Stimulated activated memory B cell treated with anti-CD40 and anti-IgM and Interleukin-4, amounts not matched to agents 10 μg/mL and 1 μg/mL and 100 μg/mL, for 72 hours (primary cell): ENCODE data around the gene ERC2.

ENCODE experiments used
- ATAC-seq: fragments of 150-1000 bp; cut with Tn5 transposase; 2 replicates; pipeline ENCODE4 v1.10.0; 2021
- H3K27ac Mint-ChIP-seq: one replicate; pipeline ENCODE4 v1.8.0; 2022; ENCODE audit warnings: mild to moderate bottlenecking, mixed read lengths
- H3K27me3 Mint-ChIP-seq: one replicate; pipeline ENCODE4 v1.8.0; 2022; ENCODE audit warnings: mixed read lengths
- H3K36me3 Mint-ChIP-seq: one replicate; pipeline ENCODE4 v1.8.0; 2022; ENCODE audit warnings: mixed read lengths
- H3K4me1 Mint-ChIP-seq: one replicate; pipeline ENCODE4 v1.8.0; 2022; ENCODE audit warnings: mixed read lengths
- H3K4me3 Mint-ChIP-seq: one replicate; pipeline ENCODE4 v1.8.0; 2022; ENCODE audit warnings: mild to moderate bottlenecking, moderate library complexity, mixed read lengths
- H3K9me3 Mint-ChIP-seq: one replicate; pipeline ENCODE4 v1.8.0; 2022; ENCODE audit warnings: mixed read lengths

ERC2 gene

GRCh38 chr3:56135941-56136340 is 332.3 kb downstream of the ERC2 start:
- no peak overlapping the region for H3K27ac Mint-ChIP-seq
- peaks cover 1% of the 10 kb centered on the region for H3K27me3 Mint-ChIP-seq
- H3K9me3 Mint-ChIP-seq, result peaks cover under 1% of the 10 kb centered on the region
- H3K4me3 Mint-ChIP-seq, result no peak overlapping the region
- no peaks in the 10 kb centered on the region for H3K4me1 Mint-ChIP-seq
- H3K36me3 Mint-ChIP-seq, result no peaks in the 10 kb centered on the region
- no peak for ATAC-seq

DNA sequence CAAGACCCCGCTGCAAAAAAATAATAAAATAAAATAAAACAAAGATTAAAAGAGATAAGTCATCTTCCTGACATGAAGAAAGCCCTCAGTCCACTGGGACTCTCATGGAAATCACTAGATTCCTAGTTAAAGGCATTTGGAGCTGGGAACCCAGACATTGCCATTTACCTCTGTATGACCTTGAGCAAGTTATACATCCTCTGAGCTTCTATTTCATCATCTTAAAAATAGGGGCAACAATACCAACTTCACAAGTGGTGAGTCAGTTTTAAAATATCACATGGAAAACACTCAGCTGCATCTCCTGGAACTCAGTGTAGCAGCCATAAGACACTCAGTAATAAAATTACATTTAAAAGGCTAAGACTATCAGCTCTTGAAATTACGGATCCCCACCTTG is 334.8 kb downstream of the ERC2 start:
- H3K9me3 Mint-ChIP-seq, result no peaks in the 10 kb centered on the region
- no peak for ATAC-seq
- H3K27ac Mint-ChIP-seq, result no peak overlapping the region
- H3K4me1 Mint-ChIP-seq, result no peaks in the 10 kb centered on the region
- H3K27me3 Mint-ChIP-seq, result no peaks in the 10 kb centered on the region
- no peaks in the 10 kb centered on the region for H3K36me3 Mint-ChIP-seq
- no peak overlapping the region for H3K4me3 Mint-ChIP-seq

DNA sequence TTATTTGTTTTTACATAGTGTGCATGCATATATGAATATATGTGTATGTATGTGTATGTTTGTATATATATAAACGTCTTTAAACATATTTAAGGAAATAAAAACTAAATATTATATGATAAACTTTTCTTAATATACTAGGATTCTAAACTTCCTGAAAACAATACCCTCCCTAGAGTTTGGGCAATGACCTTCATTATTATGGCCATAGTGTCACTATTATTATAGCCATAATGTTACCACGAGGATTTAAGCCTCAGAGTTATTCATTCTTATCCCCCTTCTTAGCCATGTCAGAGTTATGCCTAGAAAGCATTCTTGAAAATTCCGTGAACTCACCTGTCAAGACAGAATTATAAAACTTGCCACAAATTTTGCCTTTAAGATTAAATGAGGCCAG is 335.5 kb downstream of the ERC2 start:
- no peaks in the 10 kb centered on the region for H3K27me3 Mint-ChIP-seq
- no peaks in the 10 kb centered on the region for H3K36me3 Mint-ChIP-seq

GRCh38 chr3:56131974-56132590 is 336.2 kb downstream of the ERC2 start:
- Mint-ChIP-seq H3K4me1 (no peaks in the 10 kb centered on the region), H3K27ac (no peak overlapping the region), H3K27me3 (peaks cover 3% of the 10 kb centered on the region), H3K9me3 (no peaks in the 10 kb centered on the region), H3K4me3 (no peak overlapping the region), H3K36me3 (no peaks in the 10 kb centered on the region)
- no peak for ATAC-seq

More for the DNA sequence above, 335.5 kb downstream of the ERC2 start:
- H3K9me3 Mint-ChIP-seq, result no peaks in the 10 kb centered on the region
- H3K27ac Mint-ChIP-seq, result no peak overlapping the region
- ATAC-seq, result no peak
- H3K4me1 Mint-ChIP-seq, result no peaks in the 10 kb centered on the region
- H3K4me3 Mint-ChIP-seq, result no peak overlapping the region

GRCh38 chr3:56130036-56130435 is 338.2 kb downstream of the ERC2 start:
- Mint-ChIP-seq H3K4me1 (no peaks in the 10 kb centered on the region), H3K27me3 (peaks cover 9% of the 10 kb centered on the region), H3K36me3 (no peaks in the 10 kb centered on the region), H3K4me3 (no peak overlapping the region), H3K27ac (no peak overlapping the region), H3K9me3 (peaks cover 4% of the 10 kb centered on the region)
- ATAC-seq, result no peak

GRCh38 chr3:56126632-56127031 is 341.6 kb downstream of the ERC2 start:
- H3K27ac Mint-ChIP-seq, result no peak overlapping the region
- ATAC-seq, result no peak
- H3K27me3 Mint-ChIP-seq, result peaks cover 9% of the 10 kb centered on the region
- no peaks in the 10 kb centered on the region for H3K36me3 Mint-ChIP-seq
- H3K9me3 Mint-ChIP-seq, result peaks cover 4% of the 10 kb centered on the region
- no peaks in the 10 kb centered on the region for H3K4me1 Mint-ChIP-seq
- no peak overlapping the region for H3K4me3 Mint-ChIP-seq

DNA sequence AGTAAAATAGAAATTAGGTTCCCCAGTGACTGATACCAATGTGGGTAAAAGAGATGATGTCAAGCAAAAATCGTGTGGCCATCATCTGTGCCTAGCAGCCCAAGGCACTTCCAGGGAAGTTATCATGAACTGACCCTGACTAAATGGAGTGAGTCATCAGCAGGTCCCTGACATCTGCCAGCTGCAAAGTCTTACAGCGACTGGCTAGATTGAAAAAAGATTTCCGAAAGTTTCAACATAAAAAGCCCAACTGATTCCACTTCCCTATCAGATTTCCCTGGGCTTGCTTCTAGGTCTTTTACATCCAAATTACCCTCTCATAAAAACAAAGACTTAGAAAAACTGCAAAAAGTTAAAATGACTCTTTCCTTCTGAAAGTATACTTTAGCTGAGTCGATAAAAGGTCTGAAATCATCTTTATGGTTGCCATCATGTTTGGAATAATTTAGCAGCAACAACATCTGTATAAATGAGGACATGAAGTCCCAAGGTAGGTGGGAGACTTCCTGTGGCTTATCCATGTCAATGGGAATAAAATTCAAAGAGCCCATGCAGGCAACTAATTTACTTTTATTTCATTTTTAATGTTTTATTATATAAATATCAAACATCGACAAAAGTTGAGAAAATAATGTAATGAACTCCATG is 342.8 kb downstream of the ERC2 start:
- H3K36me3 Mint-ChIP-seq, result no peaks in the 10 kb centered on the region
- no peaks in the 10 kb centered on the region for H3K4me1 Mint-ChIP-seq
- ATAC-seq, result no peak
- peaks cover 9% of the 10 kb centered on the region for H3K27me3 Mint-ChIP-seq
- no peak overlapping the region for H3K4me3 Mint-ChIP-seq
- no peak overlapping the region for H3K27ac Mint-ChIP-seq
- H3K9me3 Mint-ChIP-seq, result peaks cover 4% of the 10 kb centered on the region

DNA sequence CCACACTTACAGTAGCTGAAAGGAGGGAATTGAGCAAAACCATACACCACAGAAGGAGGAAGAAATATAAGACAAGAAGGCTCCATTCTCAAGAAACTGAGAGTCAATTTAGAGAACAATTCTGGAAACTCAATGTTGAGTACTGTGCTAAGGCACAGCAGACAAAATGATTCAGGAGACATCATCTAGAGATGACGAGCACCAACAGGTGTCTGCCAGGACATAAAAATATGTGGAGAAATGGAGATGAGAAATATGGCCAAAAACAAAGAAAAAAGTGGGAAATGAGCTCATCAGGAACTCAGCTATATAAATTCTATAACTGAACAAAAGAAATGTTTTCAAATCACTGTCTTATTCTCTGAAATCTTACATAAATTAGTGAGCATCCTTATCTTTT is 343.7 kb downstream of the ERC2 start:
- H3K9me3 Mint-ChIP-seq, result peaks cover 4% of the 10 kb centered on the region
- peaks cover 9% of the 10 kb centered on the region for H3K27me3 Mint-ChIP-seq
- no peaks in the 10 kb centered on the region for H3K4me1 Mint-ChIP-seq
- H3K4me3 Mint-ChIP-seq, result no peak overlapping the region
- H3K27ac Mint-ChIP-seq, result no peak overlapping the region
- ATAC-seq, result no peak
- no peaks in the 10 kb centered on the region for H3K36me3 Mint-ChIP-seq

DNA sequence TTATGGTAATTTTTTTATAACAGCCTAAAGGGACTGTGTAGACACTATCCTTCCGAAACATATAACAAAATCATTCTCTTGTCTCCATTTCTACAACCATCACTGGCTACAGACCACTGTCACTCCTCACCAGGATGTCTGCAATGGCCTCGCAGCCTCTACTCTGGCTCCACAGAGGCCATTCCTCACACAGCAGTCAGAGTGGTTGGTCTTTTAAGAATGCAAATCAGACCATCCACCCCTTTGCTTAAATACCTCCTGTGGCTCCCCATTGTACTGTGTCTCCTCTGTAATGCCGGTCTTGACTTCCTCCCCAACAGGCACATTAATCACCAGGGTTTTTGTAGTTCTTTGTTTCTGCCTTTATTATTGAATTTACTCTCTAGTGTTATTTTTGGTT is 344.8 kb downstream of the ERC2 start:
- Mint-ChIP-seq H3K36me3 (no peaks in the 10 kb centered on the region), H3K27ac (no peak overlapping the region), H3K9me3 (peaks cover 4% of the 10 kb centered on the region), H3K4me3 (no peak overlapping the region), H3K27me3 (peaks cover 9% of the 10 kb centered on the region), H3K4me1 (no peaks in the 10 kb centered on the region)
- ATAC-seq, result no peak

- Mint-ChIP-seq H3K36me3 (no peaks in the 10 kb centered on the region), H3K27ac (no peak overlapping the region), H3K27me3 (peaks cover 9% of the 10 kb centered on the region), H3K4me1 (no peaks in the 10 kb centered on the region), H3K4me3 (no peak overlapping the region), H3K9me3 (peaks cover 4% of the 10 kb centered on the region)
- no peak for ATAC-seq
Measured at GRCh38 chr3:56122911-56123310, 345.4 kb downstream of the ERC2 start.

- Mint-ChIP-seq H3K9me3 (peaks cover 3% of the 10 kb centered on the region), H3K27me3 (peaks cover 3% of the 10 kb centered on the region), H3K27ac (no peak overlapping the region), H3K4me1 (no peaks in the 10 kb centered on the region), H3K36me3 (no peaks in the 10 kb centered on the region), H3K4me3 (no peak overlapping the region)
- no peak for ATAC-seq
Measured at GRCh38 chr3:56121716-56122115, 346.6 kb downstream of the ERC2 start.

DNA sequence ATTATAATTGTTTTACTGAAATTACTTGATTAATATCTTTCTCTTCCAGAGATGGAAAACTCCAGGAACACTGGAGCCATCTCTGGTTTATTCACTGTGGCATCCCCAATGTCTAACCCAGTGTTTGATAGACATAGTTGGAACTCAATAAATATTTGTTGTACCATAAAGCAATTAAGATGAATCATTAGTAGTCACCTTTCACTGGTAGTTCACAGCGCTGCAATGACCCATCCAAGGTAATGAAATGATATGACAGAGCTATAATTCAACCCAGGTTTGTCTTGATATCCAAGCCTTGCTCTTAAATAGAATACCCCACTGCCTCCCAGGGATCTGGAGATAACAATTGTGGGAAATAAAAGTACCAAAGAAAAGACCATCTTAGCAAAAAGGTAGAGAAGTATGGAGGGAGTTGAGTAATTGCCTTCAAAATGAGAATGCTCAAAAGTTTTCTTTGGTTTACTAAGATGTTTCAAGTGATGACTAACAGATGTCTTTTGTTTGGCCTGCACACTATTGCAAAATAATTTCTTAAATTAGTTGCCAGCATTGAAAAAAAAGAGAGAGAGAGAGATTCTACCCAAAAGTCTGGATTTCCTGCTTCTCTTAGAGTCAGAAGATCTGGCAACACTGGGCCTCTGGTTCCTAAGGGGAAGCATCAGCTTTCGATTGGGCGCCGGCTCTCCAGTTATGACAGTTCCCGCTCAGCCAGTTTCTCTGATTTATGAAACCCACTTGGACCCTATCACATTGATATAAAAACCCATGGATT is 348.5 kb downstream of the ERC2 start:
- Mint-ChIP-seq H3K4me3 (no peak overlapping the region), H3K4me1 (no peaks in the 10 kb centered on the region), H3K9me3 (peaks cover 4% of the 10 kb centered on the region), H3K27me3 (no peaks in the 10 kb centered on the region), H3K36me3 (no peaks in the 10 kb centered on the region), H3K27ac (no peak overlapping the region)
- no peak for ATAC-seq

DNA sequence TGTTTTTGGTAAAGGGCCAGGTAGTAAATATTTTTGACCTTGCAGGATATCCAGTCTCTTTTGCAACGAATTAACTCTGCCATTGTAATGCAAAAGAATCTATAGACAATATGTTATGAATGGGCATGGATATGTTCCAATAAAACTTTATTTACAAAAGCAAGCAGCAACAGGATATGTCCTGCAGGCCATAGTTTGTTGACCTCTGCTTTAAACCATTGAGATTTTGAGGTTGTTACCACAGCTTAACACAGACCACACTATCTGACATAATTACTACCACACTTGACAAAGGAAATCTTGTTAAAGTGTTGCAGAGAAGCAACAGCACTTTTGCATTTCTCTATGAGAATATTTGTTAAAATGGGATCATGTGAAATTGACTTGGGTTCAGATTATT is 349.3 kb downstream of the ERC2 start:
- H3K27me3 Mint-ChIP-seq, result no peaks in the 10 kb centered on the region
- H3K4me3 Mint-ChIP-seq, result no peak overlapping the region
- no peaks in the 10 kb centered on the region for H3K36me3 Mint-ChIP-seq
- peaks cover 4% of the 10 kb centered on the region for H3K9me3 Mint-ChIP-seq
- no peak overlapping the region for H3K27ac Mint-ChIP-seq
- H3K4me1 Mint-ChIP-seq, result no peaks in the 10 kb centered on the region
- ATAC-seq, result no peak

GRCh38 chr3:56115698-56116097 is 352.6 kb downstream of the ERC2 start:
- no peak overlapping the region for H3K27ac Mint-ChIP-seq
- no peak for ATAC-seq
- peaks cover 4% of the 10 kb centered on the region for H3K9me3 Mint-ChIP-seq
- H3K4me3 Mint-ChIP-seq, result no peak overlapping the region
- no peaks in the 10 kb centered on the region for H3K36me3 Mint-ChIP-seq
- no peaks in the 10 kb centered on the region for H3K27me3 Mint-ChIP-seq
- H3K4me1 Mint-ChIP-seq, result no peaks in the 10 kb centered on the region

- ATAC-seq, result no peak
- H3K36me3 Mint-ChIP-seq, result no peaks in the 10 kb centered on the region
Measured at GRCh38 chr3:56115199-56115598, 353.1 kb downstream of the ERC2 start.

DNA sequence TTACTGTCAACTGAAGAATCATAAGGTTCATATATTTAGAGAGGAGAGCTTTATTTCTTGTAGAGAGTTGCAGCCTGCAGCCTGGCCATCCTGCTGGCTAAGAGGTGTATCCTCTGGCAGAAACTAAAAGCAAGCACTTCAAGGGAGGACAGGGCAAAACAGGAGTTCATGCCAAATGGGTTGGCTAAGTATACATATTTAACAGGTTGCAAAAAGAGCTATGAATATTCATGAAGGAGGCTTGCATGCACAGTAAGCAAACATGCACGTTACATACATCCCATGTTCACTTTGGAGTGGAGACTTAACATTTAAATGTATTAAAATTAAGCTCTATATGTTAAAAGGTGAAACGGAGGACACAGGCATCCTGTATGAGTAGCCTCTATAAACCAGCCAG is 354.4 kb downstream of the ERC2 start:
- Mint-ChIP-seq H3K36me3 (no peaks in the 10 kb centered on the region), H3K4me3 (no peak overlapping the region), H3K27ac (no peak overlapping the region), H3K4me1 (no peaks in the 10 kb centered on the region), H3K9me3 (peaks cover 4% of the 10 kb centered on the region), H3K27me3 (no peaks in the 10 kb centered on the region)
- no peak for ATAC-seq

More at GRCh38 chr3:56115199-56115598, 353.1 kb downstream of the ERC2 start:
- H3K27ac Mint-ChIP-seq, result no peak overlapping the region
- H3K4me1 Mint-ChIP-seq, result no peaks in the 10 kb centered on the region
- peaks cover 4% of the 10 kb centered on the region for H3K9me3 Mint-ChIP-seq
- H3K4me3 Mint-ChIP-seq, result no peak overlapping the region
- H3K27me3 Mint-ChIP-seq, result no peaks in the 10 kb centered on the region
